GM12875 (cell line): ENCODE results near the gene BIN1.

Experiments
- H3K4me3 ChIP-seq: one replicate; pipeline ENCODE4 v1.5.1; 2011; ENCODE audit warnings: low read depth, low read length, control low read depth
- TF ChIP-seq, protein P1 (sequence below): IDR thresholded peaks from 2 replicates; pipeline ENCODE4 v1.5.1; 2011; ENCODE audit warnings: low read depth, mild to moderate bottlenecking, control low read depth, inconsistent platforms, low read length, moderate library complexity, borderline replicate concordance; ENCODE audit not compliant: insufficient read depth

The BIN1 gene

DNA sequence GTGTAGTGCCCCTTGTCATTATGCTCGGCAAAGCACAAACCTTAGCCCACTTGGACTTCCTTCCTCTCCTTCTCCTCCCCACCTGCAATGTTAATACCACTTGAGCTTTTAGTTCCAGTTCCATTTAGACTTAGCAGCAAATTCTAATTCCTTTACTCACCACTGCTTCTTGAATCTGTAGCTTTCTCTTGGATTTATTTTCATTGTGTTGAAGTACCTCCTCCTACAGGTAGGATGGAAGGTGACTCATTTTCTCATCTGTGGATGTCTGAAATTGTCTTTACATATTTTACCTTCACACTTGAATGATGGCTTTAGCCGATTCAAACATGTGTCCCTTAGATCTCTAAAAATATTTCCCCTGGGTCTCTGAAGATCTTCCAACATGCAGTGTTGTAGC is 32.8 kb upstream of the BIN1 start:
- TF ChIP-seq, protein P1, sequence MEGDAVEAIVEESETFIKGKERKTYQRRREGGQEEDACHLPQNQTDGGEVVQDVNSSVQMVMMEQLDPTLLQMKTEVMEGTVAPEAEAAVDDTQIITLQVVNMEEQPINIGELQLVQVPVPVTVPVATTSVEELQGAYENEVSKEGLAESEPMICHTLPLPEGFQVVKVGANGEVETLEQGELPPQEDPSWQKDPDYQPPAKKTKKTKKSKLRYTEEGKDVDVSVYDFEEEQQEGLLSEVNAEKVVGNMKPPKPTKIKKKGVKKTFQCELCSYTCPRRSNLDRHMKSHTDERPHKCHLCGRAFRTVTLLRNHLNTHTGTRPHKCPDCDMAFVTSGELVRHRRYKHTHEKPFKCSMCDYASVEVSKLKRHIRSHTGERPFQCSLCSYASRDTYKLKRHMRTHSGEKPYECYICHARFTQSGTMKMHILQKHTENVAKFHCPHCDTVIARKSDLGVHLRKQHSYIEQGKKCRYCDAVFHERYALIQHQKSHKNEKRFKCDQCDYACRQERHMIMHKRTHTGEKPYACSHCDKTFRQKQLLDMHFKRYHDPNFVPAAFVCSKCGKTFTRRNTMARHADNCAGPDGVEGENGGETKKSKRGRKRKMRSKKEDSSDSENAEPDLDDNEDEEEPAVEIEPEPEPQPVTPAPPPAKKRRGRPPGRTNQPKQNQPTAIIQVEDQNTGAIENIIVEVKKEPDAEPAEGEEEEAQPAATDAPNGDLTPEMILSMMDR, result no peak
- no peak overlapping the region for H3K4me3 ChIP-seq

DNA sequence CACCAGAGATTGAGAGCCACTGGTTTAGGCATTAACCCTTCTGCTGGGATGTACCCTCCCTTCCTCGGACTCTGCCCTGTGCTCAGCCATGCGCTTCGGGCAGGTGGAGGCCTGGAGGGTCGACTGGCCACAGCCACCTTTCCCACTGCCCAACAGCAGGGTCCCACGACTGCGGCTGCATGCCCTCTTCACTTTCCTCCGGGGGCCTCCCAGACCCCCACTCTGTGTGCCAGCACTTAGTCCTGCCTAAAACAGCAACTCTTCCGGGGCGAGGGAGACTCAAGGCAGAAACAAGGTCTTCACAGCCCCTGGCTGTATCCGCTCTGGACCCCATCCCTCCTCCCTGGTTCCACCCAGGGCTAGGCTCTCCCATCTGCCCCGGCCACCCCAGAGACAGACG is 31.3 kb upstream of the BIN1 start:
- H3K4me3 ChIP-seq, result no peak overlapping the region
- TF ChIP-seq, protein P1, result no peak

DNA sequence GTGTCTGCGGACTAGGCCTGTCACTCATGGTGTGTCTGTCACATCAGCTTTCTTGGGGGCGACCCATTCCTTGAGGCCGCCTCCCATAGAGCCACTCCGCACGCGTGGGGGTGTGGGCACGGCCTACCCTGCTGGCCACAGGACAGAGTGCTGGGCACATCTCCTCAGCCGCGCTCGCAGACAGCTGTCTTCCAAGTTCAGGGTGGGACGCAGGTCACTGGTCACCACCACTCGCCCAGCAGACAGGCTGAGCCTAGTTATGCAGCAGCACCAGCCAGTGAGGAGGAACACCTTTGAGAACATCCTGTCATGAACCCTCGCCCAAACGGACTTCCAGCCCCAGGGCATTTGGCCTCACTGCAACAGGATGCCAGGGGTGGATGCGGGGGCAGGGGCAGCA is 30.8 kb upstream of the BIN1 start:
- TF ChIP-seq, protein P1, result no peak
- H3K4me3 ChIP-seq, result no peak overlapping the region

DNA sequence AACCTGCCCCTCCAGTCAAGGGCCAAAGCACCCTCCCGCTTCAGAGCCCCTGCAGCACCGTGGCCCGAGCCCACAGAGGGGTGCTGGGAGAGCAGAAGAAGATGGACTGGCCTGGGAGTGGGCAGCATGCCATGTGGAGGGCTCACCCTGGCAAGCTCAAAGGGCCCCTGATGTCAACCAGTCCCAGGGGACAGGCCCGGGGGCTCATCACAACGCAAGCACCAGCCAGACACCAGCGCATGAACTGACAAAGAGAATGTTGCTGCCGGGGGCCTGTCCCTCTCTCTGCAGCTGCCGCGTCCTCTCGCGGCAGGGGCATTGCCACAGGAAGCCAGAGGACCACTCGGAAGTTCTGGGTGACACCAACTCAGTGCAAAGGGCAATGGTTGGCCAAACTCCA is 30.3 kb upstream of the BIN1 start:
- TF ChIP-seq, protein P1, result no peak
- H3K4me3 ChIP-seq, result no peak overlapping the region

GRCh38 chr2:127134833-127135830 is 28.2 kb upstream of the BIN1 start:
- TF ChIP-seq, protein P1, result no peak
- H3K4me3 ChIP-seq, result no peak overlapping the region

DNA sequence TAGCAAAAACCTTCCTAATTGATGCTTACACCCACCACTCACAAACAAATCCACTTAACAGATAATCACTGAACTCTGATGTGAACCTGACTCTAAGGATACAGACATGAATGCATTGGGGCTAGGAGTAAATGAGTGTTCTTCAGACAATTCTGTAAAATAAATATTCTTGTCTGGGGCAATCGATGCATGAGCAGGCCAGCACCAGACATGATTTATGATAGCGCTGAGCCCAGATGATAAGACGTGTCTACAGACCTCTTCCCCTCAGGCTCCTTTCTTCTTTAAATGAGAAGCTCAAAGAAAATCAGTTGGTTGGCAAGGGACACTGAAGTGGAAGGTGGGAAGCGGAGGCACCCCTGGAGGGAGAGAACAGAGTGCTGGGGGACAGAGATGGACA is 27.3 kb upstream of the BIN1 start:
- H3K4me3 ChIP-seq, result no peak overlapping the region
- TF ChIP-seq, protein P1, result no peak

DNA sequence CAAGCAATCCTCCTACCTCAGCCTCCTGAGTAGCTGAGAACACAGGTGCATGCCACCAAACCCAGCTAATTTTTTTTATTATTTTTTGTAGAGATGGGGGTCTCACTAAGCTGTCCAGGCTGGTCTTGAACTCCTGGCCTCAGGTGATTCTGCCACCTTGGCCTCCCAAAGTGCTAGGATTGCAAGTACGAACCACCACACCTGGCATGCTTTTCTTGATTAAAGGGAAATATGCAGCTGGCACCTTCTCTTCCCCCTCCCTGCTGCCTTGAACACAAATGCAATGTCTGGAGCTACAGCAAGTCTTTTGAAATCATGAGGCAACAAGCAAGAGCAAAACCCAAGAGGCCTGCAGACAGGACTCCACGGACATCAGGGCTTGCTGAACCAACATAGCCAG is 26.8 kb upstream of the BIN1 start:
- TF ChIP-seq, protein P1, result no peak

More for the DNA sequence above, 26.8 kb upstream of the BIN1 start:
- no peak overlapping the region for H3K4me3 ChIP-seq
